H1 (cell line): Measurements from ENCODE around the gene CDR2L. TPM values are rescaled to one million over a fixed set of nuclear protein-coding genes. Genes with fewer than 3 reads are reported as not detected.

Experiments used
- CTCF ChIA-PET: fragments of 300-600 bp; sonication (Branson Sonifier 250); formaldehyde crosslinking; loops from one replicate; lab custom pipeline; 2021; ENCODE audit not compliant: partially characterized antibody; lab: Charles Lee
- POLR2A ChIA-PET: fragments of 300-600 bp; sonication (Branson Sonifier 250); formaldehyde crosslinking; loops from one replicate; lab custom pipeline; 2021; ENCODE audit warnings: inconsistent platforms; ENCODE audit not compliant: partially characterized antibody; lab: Charles Lee
- DNase-seq, 2 experiments: peaks; one replicate each; pipeline versions ENCODE4 v3.0.0 to v3.0.0-alpha.2; 2010 to 2022; ENCODE audit warnings: low spot score in 2 of 2, low read depth in 1 of 2, mixed read lengths in 1 of 2
- FAIRE-seq: peaks from 2 replicates; lab custom pipeline; 2011; peaks lifted over from hg19 to GRCh38; lab: Jason Lieb, UNC
- H2AFZ ChIP-seq: 2 replicates; pipeline ENCODE4 v1.8.1; 2012; ENCODE audit warnings: low read length, inconsistent platforms
- H2AK5ac ChIP-seq: 2 replicates; pipeline ENCODE4 v1.6.1; 2013; ENCODE audit warnings: low read depth, low read length
- H2BK120ac ChIP-seq: replicated peaks from 2 replicates; pipeline ENCODE3; 2013; ENCODE audit warnings: low read depth, low read length, inconsistent platforms
- H2BK12ac ChIP-seq: 2 replicates; pipeline ENCODE4 v1.6.1; 2013; ENCODE audit warnings: low read depth, low read length
- H2BK15ac ChIP-seq: 2 replicates; pipeline ENCODE4 v1.6.1; 2013; ENCODE audit warnings: low read length
- H2BK20ac ChIP-seq: 2 replicates; pipeline ENCODE4 v1.6.1; 2013; ENCODE audit warnings: low read length
- H2BK5ac ChIP-seq: 2 replicates; pipeline ENCODE4 v1.6.1; 2013; ENCODE audit warnings: low read depth, low read length
- H3K14ac ChIP-seq: 2 replicates; pipeline ENCODE4 v1.6.1; 2013; ENCODE audit warnings: inconsistent platforms; ENCODE audit not compliant: insufficient read length
- H3K18ac ChIP-seq: 2 replicates; pipeline ENCODE4 v1.6.1; 2013; ENCODE audit warnings: low read length; ENCODE audit errors: extremely low read depth
- H3K23ac ChIP-seq: 2 replicates; pipeline ENCODE4 v1.6.1; 2013; ENCODE audit warnings: inconsistent platforms; ENCODE audit not compliant: insufficient read length
- H3K23me2 ChIP-seq: 2 replicates; pipeline ENCODE4 v1.6.1; 2013; ENCODE audit warnings: low read depth, low read length
- H3K27ac ChIP-seq: 2 replicates; pipeline ENCODE4 v1.6.1; 2011; ENCODE audit warnings: low read depth, low read length, inconsistent platforms
- H3K27me3 ChIP-seq, 4 experiments: replicated peaks in 1 of 4; 1 replicate in 1 of 4; 2 replicates in 3 of 4; pipeline versions ENCODE4 v1.6.1 to v1.8.1; 2011 to 2013; ENCODE audit warnings: low read length in 3 of 4, mild to moderate bottlenecking in 3 of 4, inconsistent platforms in 2 of 4, mixed read lengths in 2 of 4, moderate library complexity in 1 of 4; ENCODE audit not compliant: control insufficient read depth in 3 of 4, insufficient read depth in 3 of 4; ENCODE audit errors: extremely low read depth in 1 of 4
- H3K36me3 ChIP-seq, 4 experiments: 2 replicates each; pipeline versions ENCODE4 v1.6.1 to v1.8.1; 2011 to 2013; ENCODE audit warnings: mild to moderate bottlenecking in 4 of 4, low read length in 3 of 4, moderate library complexity in 2 of 4, control low read depth in 1 of 4, inconsistent platforms in 1 of 4; ENCODE audit not compliant: insufficient read depth in 4 of 4, control insufficient read depth in 2 of 4
- H3K4ac ChIP-seq: replicated peaks from 2 replicates; pipeline ENCODE3; 2013; ENCODE audit warnings: low read length, low read depth, mixed read lengths, inconsistent platforms; ENCODE audit not compliant: insufficient read length
- H3K4me1 ChIP-seq, 4 experiments: replicated peaks in 1 of 4; 1 replicate in 1 of 4; 2 replicates in 3 of 4; pipeline versions ENCODE4 v1.6.1 to v1.8.1; 2011 to 2013; ENCODE audit warnings: low read length in 3 of 4, inconsistent platforms in 2 of 4, mixed read lengths in 1 of 4; ENCODE audit not compliant: insufficient read depth in 4 of 4, control insufficient read depth in 3 of 4
- H3K4me2 ChIP-seq, 2 experiments: 2 replicates each; pipeline versions ENCODE4 v1.6.1 to v1.8.1; 2011 to 2013; ENCODE audit warnings: low read depth in 2 of 2, low read length in 2 of 2, control low read depth in 1 of 2, inconsistent platforms in 1 of 2, mild to moderate bottlenecking in 1 of 2; ENCODE audit not compliant: insufficient read depth in 1 of 2
- H3K4me3 ChIP-seq, 4 experiments: fragments of 200-600, 300-600 bp in 1 of 4; sonication (generic), shearing (Covaris generic), sonication (Bioruptor Twin) in 1 of 4; 2 replicates each; pipeline versions ENCODE4 v1.5.1 to v1.8.1; 2011 to 2016; ENCODE audit warnings: low read length in 4 of 4, low read depth in 3 of 4, control low read depth in 2 of 4, inconsistent platforms in 2 of 4, mild to moderate bottlenecking in 2 of 4, mixed read lengths in 1 of 4, moderate library complexity in 1 of 4; ENCODE audit not compliant: insufficient read depth in 2 of 4; ENCODE audit errors: extremely low read depth in 1 of 4
- H3K56ac ChIP-seq: replicated peaks from 2 replicates; pipeline ENCODE3; 2013; ENCODE audit warnings: low read depth, mild to moderate bottlenecking, mixed read lengths, low read length, inconsistent platforms; ENCODE audit not compliant: insufficient read length
- H3K79me1 ChIP-seq: 2 replicates; pipeline ENCODE4 v1.6.1; 2013; ENCODE audit warnings: low read depth, low read length, control low read depth
- H3K79me2 ChIP-seq, 2 experiments: 2 replicates each; pipeline versions ENCODE4 v1.6.1 to v1.8.1; 2012 to 2013; ENCODE audit warnings: low read length in 2 of 2, mild to moderate bottlenecking in 2 of 2, inconsistent platforms in 1 of 2; ENCODE audit not compliant: insufficient read depth in 2 of 2, control insufficient read depth in 1 of 2
- H3K9ac ChIP-seq, 4 experiments: replicated peaks in 1 of 4; 1 replicate in 1 of 4; 2 replicates in 3 of 4; pipeline versions ENCODE4 v1.6.1 to v1.8.1; 2011 to 2013; ENCODE audit warnings: low read depth in 3 of 4, low read length in 3 of 4, control low read depth in 2 of 4, mild to moderate bottlenecking in 2 of 4, moderate library complexity in 2 of 4, inconsistent platforms in 1 of 4; ENCODE audit errors: extremely low read depth in 1 of 4
- H3K9me3 ChIP-seq, 2 experiments: 2 replicates each; pipeline versions ENCODE4 v1.6.1 to v1.8.1; 2012 to 2013; ENCODE audit warnings: mild to moderate bottlenecking in 2 of 2, moderate library complexity in 2 of 2, control low read depth in 1 of 2, inconsistent platforms in 1 of 2, low read depth in 1 of 2, low read length in 1 of 2, mixed read lengths in 1 of 2; ENCODE audit not compliant: insufficient read depth in 2 of 2
- H4K20me1 ChIP-seq, 2 experiments: replicated peaks in 1 of 2; 2 replicates each; pipeline versions ENCODE3 to v1.8.1; 2011 to 2013; ENCODE audit warnings: inconsistent platforms in 2 of 2, low read length in 2 of 2, mild to moderate bottlenecking in 1 of 2; ENCODE audit not compliant: insufficient read depth in 2 of 2, control insufficient read depth in 1 of 2
- H4K5ac ChIP-seq: 2 replicates; pipeline ENCODE4 v1.6.1; 2013; ENCODE audit warnings: low read length, low read depth, mixed read lengths, inconsistent platforms; ENCODE audit not compliant: insufficient read length
- H4K8ac ChIP-seq: 2 replicates; pipeline ENCODE4 v1.8.0; 2013; ENCODE audit warnings: mild to moderate bottlenecking, moderate library complexity, low read length, inconsistent platforms; ENCODE audit not compliant: insufficient read depth; ENCODE audit errors: extremely low read depth
- H4K91ac ChIP-seq: replicated peaks from 2 replicates; pipeline ENCODE3; 2013; ENCODE audit warnings: low read length, mixed read lengths, inconsistent platforms; ENCODE audit not compliant: insufficient read length
- KDM1A ChIP-seq: fragments of 200-600, 300-600 bp; sonication (generic); IDR thresholded peaks from 2 replicates; pipeline ENCODE4 v1.7.1; 2016; ENCODE audit warnings: mild to moderate bottlenecking, low read length, borderline replicate concordance
- SIRT6 ChIP-seq: IDR thresholded peaks from one replicate; pipeline ENCODE4 v1.7.1; 2012; ENCODE audit warnings: low read length, inconsistent platforms
- whole genome bisulfite sequencing, 2 experiments: shearing (Covaris generic) in 1 of 2; methylation state at CpG; one replicate each; pipeline versions ENCODE4 v1.1.6 to v1.1.7; 2013 to 2015; ENCODE audit warnings: low lambda C conversion rate in 2 of 2, mixed read lengths in 2 of 2, inconsistent platforms in 1 of 2, low coverage in 1 of 2, missing lambda C conversion rate in 1 of 2; ENCODE audit not compliant: insufficient replicate concordance in 2 of 2, insufficient coverage in 1 of 2, insufficient read length in 1 of 2; ENCODE audit errors: extremely low coverage in 1 of 2, missing lambda C conversion rate in 1 of 2; 5-methylcytosine and 5-hydroxymethylcytosine counted together
- polyA plus RNA-seq, 7 experiments: library from polyadenylated mRNA; depleted of rRNA in 3 of 7; stranded (reverse) in 5 of 7; unstranded in 2 of 7; fragments of >200 nt in 5 of 7; fragments of 200-250 nt in 2 of 7; gene quantifications; 1 replicate in 5 of 7; 2 replicates in 1 of 7; 4 replicates in 1 of 7; pipeline versions ENCODE4 v1.2.1 to v1.2.3, GENCODE V29; 2011 to 2013; ENCODE audit warnings: missing spikeins in 2 of 7, mixed read lengths in 2 of 7
- total RNA-seq: library from RNA; stranded (reverse); fragmentation: NEBNext Ultra II Directional; extraction: Animal tissue kit (Norgen Biotek cat#: 25700); gene quantifications from 2 replicates; pipeline ENCODE4 v1.2.1, GENCODE V29; 2021

CDR2L gene
- total and polyA plus RNA-seq, 2 of the 8 experiments (the other 6 are each of a cell fraction or from before 2014, with no cell fraction given), result 20.4 to 38.1 TPM

- Histone ChIP-seq H2AK5ac (no peak overlapping the region), H3K14ac (no peak overlapping the region), H3K23me2 (no peaks in the 10 kb centered on the region), H3K4me1 (peaks cover 0 to 3% (median under 1%) of the 10 kb centered on the region in 4 experiments; a peak in 4 of 7 replicates), H3K79me2 (no peaks in the 10 kb centered on the region), H3K4ac (no peak overlapping the region), H3K4me2 (no peak overlapping the region), H3K36me3 (no peaks in the 10 kb centered on the region), H4K8ac (no peak overlapping the region), H3K79me1 (no peaks in the 10 kb centered on the region), H2BK20ac (no peak overlapping the region), H3K23ac (no peak overlapping the region), H4K20me1 (peaks cover 0 to 3% of the 10 kb centered on the region in 2 experiments), H3K56ac (no peak overlapping the region), H3K27ac (no peak overlapping the region), H3K9ac (no peak overlapping the region; a peak in 1 of 7 replicates), H3K9me3 (no peaks in the 10 kb centered on the region), H2BK15ac (no peak overlapping the region), H2BK120ac (no peak overlapping the region), H4K91ac (no peak overlapping the region), H2BK12ac (0 out of 2 replicates have a peak overlapping the region, but pooled peaks have one; percentile 17), H3K18ac (no peak overlapping the region), H3K27me3 (peaks cover 0 to 6% (median 4%) of the 10 kb centered on the region in 4 experiments; a peak in 3 of 7 replicates), H2BK5ac (no peak overlapping the region), H2AFZ (no peak overlapping the region), H3K4me3 (no peak overlapping the region), H4K5ac (no peak overlapping the region)
- FAIRE-seq (no peak), DNase-seq (no peak)
- ChIA-PET POLR2A (no interaction called here), CTCF (interaction anchor here (0.6 to 49.9 kb wide), 4 partner anchors 4 to 408 kb away, joined by 3 to 1072 read pairs (median 539); partner anchors contain the start of genes OTOP2, OTOP3 and USH1G)
- TF ChIP-seq KDM1A, result 0 out of 2 replicates have a peak, but pooled peaks have one; percentile 23
- no peak for TF ChIP-seq SIRT6
- WGBS, 2 experiments, result 87% methylated on average over 17 of the region's 17 CpGs; no CpG with 5 or more reads in 1 of the 2 experiments
Observed at GRCh38 chr17:74947041-74947754, 40.2 kb upstream of the CDR2L start.
